GM21723 (cell line): ENCODE measurements around the gene EWSR1.
"Not testable (repeated sequence)": the region's sequence is repeated elsewhere in the genome, so short reads cannot be mapped to it uniquely, and the experiment has no call there.

ENCODE experiments used
- ATAC-seq: cut with Tn5 transposase; IDR thresholded peaks from one replicate; pipeline ENCODE4 v1.9.1; 2021; ENCODE audit warnings: mild to moderate bottlenecking, moderate library complexity; ENCODE audit not compliant: unreplicated experiment

Gene EWSR1

DNA sequence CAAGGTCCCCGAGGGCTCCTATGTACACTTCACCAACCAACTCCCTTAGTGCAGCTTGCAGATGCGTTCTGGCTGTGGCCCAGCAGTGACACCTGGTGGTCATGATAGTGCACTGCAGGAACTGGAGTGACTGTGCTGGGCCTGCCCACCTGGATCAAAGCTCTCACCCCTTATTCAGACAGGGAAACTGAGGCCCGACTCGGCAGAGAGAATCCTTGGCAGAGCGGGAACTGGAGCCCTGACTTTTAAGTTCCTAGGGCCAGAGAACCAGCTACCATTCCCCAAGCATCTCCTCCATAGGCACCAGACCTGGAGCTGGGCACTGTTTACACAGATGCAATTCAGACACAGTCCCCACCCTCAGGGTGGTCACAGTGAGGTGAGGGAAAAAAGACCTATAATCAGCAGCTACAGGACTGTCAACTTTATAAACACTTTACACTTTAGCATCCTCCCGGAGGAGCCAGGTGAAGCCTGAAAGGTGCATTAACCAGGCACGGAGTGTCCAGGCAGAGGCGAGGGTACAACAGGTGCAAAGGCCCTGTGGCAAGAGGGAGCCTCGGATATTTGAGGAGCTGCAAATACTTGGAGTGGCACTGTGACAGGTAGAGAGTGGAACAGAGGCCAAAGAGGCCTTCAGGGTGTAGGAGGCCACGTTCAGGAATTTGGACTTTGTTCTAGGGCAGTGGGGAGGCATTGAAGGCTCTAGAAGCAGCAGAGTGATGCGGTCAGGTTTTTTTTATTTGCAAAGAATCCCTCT, 22.3 kb upstream of the EWSR1 start:
- peak; percentile 56 for ATAC-seq

DNA sequence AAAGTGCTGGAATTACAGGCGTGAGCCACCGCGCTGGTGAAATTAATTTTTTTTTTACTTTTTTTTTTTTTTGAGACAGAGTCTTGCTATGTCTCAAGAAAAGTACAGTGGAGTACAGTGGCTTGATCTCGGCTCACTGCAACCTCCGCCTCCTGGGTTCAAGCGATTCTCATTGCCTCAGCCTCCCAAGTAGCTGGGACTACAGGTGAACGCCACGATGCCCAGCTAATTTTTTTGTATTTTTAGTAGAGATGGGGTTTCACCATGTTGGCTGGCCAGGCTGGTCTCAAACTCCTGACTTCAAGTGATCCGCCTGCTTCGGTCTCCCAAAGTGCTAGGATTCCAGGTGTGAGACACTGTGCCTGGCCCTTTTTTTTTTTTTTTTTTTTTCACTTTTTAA, 20.2 kb upstream of the EWSR1 start:
- not testable (repeated sequence) for ATAC-seq

GRCh38 chr22:29251265-29251664, 16.8 kb upstream of the EWSR1 start:
- no peak for ATAC-seq

DNA sequence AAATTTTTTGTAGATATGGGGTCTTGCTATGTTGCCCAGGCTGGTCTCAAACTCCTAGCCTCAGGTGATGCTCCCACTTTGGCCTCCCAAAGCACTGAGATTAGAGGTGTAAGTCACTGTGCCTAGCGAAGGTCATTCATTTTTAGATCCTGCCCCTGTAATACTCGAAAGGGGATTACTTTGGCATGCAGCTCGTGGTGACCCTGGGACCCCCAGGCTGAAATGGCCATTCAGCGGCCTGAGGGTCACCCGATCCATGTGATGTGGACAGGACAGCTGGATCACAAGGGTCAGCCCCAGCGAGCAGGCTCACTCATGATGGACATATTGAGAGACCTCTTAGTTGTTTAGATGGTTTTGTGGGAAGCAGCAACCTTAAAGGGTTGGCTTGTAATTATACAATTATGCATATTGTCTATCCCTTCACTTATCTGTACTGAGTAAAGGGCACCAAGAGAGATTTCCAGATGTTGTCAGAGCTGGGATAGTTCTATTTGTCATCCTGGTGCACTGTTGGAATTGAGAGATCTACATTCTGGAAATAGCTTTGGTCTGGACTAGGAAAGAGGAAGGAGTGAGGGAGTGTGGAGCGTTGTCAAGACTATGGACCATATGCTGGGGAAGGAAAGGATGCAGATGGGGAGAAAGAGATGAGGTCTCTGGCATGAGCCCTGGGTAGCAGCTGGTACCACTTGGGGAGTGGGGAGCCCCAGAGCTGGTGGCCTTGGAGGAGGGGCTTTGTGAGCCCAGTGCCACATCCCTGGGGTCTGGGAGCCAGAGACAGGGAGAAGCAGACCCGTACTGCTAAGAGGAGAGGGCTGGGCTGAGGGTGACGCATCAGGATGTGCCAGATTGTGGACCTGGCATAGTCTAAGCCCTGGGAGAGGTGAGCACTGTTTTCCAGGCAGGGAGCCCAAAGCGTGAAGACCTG, 15.8 kb upstream of the EWSR1 start:
- no peak for ATAC-seq

- no peak for ATAC-seq
Measured at GRCh38 chr22:29253561-29254285, 14.3 kb upstream of the EWSR1 start.

DNA sequence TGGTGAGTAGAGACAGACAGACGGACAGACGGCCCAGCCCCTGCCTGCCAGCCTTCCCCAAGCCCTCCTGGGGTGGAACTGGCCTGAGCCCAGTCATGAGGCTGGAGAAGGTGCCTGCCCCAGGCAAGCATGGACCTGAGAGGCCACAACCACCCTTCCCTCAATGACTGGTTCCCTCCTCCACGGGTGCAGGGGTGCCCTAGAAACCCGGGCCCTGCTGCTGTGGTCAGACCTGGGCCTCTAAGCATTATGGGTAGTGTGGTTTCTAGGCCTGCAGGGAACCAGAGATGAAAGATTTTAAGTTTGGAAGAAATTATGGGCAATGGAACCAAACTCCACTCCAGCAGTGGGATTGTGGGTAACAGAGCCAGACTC, 13.8 kb upstream of the EWSR1 start:
- no peak for ATAC-seq

DNA sequence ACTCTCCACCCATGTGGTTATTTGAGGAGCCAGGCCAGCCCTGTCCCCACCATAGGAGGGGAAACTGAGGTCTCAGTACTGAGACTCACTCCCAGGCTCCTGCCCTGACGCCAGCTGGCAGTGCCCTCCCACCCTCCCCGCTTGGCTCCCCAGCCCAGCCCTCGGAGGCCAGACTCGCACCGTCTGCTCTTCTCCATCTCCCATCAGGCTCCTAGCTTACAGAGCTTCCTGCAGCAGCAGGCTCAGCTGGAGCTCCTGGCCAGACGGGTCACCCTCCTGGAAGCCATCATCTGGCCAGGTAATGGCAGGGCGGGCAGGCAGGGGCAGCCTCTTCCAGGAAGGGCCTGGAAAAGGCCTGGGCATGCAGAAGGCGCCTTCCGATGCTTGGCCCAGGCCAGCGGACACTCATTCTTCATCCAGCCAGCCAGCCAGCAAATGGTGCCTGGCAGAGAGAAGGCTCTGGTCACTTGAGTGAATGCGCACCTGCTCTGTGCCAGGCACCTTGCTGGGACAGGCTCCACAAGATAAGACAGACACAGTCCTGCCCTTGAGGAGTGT, 12.9 kb upstream of the EWSR1 start:
- no peak for ATAC-seq

DNA sequence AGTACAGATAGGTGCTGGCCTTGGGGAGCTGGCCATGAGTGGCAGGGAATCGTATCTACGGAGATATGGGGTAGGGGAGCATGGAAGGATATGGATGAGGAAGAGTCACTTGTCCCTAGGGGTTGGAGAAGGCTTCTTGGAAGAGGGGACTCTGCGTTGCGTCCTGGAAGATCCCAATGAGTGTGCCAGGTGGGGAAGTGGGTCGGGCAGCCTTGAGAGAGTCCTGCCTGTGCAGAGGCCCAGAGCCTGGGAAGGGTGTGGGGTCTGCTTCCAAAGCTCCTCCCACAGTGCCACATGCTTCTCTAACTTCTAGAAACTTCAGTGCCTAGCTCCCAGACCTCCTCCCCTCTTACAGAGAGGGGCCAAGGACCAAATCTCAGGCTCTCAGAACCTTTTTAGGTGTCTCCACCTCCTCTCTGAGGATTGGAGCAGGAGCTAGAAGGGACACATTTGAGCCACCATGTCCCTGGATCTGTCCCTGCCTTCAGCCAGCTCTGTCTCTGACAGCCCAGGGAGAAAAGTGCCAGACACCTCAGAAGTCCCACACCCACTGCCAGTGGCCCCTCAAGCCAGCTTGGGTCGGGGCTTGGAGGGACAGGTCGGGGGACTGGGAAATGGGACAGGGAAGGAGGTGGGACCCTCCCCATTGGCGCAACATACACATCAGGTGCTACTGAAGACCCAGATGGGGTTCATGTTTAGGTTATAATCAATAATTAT, 11.3 kb upstream of the EWSR1 start:
- no peak for ATAC-seq

GRCh38 chr22:29257751-29258181, 10.3 kb upstream of the EWSR1 start:
- ATAC-seq, result no peak

DNA sequence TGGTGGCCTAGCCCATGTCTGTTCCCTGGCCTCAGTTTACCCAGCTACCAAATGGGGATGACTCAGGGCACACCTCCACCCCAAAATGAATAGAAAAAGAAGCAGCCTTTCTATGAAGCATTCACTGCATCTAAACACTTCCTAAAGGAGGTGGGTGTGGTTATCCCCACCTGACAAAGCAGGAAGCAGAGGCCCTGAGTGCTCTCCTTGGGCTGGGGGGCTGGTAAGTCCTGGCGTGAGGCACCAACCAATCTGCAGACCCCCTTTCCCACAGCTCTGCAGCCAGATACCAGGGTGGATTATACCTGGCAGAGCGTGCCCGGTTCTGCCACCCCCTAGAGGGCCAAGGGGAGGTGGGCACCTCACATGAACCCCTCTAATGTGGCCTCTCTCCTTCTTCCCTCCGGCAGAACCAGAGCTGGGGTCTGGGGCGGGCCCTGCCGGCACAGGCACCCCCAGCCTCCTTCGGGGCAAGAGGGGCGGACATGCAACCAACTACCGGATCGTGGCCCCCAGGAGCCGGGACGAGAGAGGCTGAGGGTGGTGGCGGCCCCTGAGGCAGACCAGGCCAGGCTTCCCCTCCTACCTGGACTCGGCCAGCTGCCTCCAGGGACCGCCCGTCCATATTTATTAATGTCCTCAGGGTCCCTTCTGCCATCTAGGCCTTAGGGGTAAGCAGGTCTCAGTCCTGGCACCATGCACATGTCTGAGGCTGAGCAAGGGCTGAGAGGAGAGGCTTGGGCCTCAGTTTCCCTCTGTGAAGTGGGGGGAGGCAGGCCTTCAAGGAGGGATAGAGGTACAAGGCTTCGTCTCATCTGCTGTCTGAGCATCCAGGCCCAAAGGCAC, 9.4 kb upstream of the EWSR1 start:
- ATAC-seq, result no peak

GRCh38 chr22:29259253-29259899, 8.7 kb upstream of the EWSR1 start:
- no peak for ATAC-seq

DNA sequence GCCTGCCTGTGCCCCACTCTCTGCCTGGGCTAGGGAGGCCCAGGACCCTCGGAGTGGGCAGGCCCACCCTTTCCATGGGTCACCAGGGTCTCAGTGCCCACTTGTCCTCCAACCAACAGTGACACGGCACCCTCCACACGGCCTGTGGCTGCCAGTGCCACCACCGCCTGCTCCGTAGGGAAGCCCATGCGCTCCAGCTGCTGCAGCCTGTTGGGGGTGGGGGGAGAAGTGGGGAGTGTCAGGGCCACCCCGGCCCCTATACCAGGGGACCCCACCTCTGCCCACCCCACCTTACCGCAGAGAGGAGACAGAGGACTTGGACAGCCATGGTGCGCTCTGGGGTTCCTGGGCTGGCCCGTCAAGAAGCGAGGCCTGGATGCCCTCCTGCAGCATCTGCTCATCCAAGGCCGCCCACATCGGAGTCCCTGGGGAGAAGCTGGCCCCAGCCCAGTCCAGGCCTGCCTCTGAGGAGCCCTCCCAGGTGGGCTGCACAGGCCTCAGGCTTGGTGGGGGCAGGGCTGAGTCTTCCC, 8.0 kb upstream of the EWSR1 start:
- ATAC-seq, result no peak

- no peak for ATAC-seq
Measured at GRCh38 chr22:29260601-29261315, 7.3 kb upstream of the EWSR1 start.

GRCh38 chr22:29263791-29264276, 4.2 kb upstream of the EWSR1 start:
- ATAC-seq, result no peak

DNA sequence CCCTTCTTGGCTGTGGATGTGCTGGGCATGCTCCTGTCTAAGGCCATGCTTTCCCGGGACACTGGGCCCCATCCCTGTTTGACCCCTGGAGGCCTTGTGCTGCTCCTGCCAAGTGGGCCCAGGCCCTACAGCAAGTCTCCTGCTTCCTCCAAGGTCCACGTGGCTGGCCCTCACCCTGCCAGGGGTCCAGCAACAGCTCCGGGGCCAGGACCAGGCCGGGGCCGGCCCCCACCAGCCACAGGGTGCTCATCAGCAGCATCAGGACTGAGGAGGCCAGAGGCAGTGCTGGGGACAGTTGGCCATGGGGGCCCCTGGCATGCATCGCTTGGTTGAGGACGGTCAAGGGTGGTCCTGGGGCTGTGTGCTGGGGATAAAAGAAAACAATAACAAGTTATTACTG, 2.8 kb upstream of the EWSR1 start:
- ATAC-seq, result no peak

- no peak for ATAC-seq
Measured at GRCh38 chr22:29265929-29266328, 2.1 kb upstream of the EWSR1 start.

GRCh38 chr22:29266564-29267461, 1.3 kb upstream of the EWSR1 start:
- ATAC-seq, result no peak
